K562 (cell line): Measurements from ENCODE around the gene KMT2E. TPM values are rescaled to one million over a fixed set of nuclear protein-coding genes. Genes with fewer than 3 reads are reported as not detected.

Experiments used
- BDP1 ChIP-seq: IDR thresholded peaks from 3 replicates; pipeline ENCODE4 v1.6.1; 2011; ENCODE audit not compliant: insufficient read length, insufficient read depth
- EZH2 ChIP-seq: IDR thresholded peaks from 2 replicates; pipeline ENCODE4 v1.6.1; 2012; ENCODE audit warnings: low read depth, mild to moderate bottlenecking, inconsistent platforms, low read length, borderline replicate concordance
- KAT8 ChIP-seq: fragments of 450-650 bp; IDR thresholded peaks from 2 replicates; pipeline ENCODE4 v1.6.1; 2016; ENCODE audit warnings: low read depth, mild to moderate bottlenecking
- MCM5 ChIP-seq: fragments of 450-650 bp; IDR thresholded peaks from 2 replicates; pipeline ENCODE4 v1.6.1; 2016; ENCODE audit warnings: low read depth
- PCBP1 ChIP-seq: fragments of 200-400 bp; formaldehyde crosslinking; IDR thresholded peaks from 2 replicates; pipeline ENCODE4 v1.6.1; 2018; ENCODE audit warnings: mild to moderate bottlenecking, low read depth, low read length; ENCODE audit not compliant: poor library complexity, severe bottlenecking
- RBBP5 ChIP-seq: fragments of 200-600 bp; sonication (generic); IDR thresholded peaks from 2 replicates; pipeline ENCODE4 v1.6.1; 2012; ENCODE audit warnings: borderline replicate concordance, mild to moderate bottlenecking, low read length, control low read depth, inconsistent platforms; ENCODE audit not compliant: insufficient read depth, poor library complexity, severe bottlenecking
- STAT5A ChIP-seq: IDR thresholded peaks from 2 replicates; pipeline ENCODE4 v1.6.1; 2012; ENCODE audit warnings: low read length, inconsistent platforms, borderline replicate concordance
- XRCC3 ChIP-seq: fragments of 450-650 bp; IDR thresholded peaks from 2 replicates; pipeline ENCODE4 v1.6.1; 2017; ENCODE audit warnings: mild to moderate bottlenecking, moderate library complexity
- ZNF224 ChIP-seq: sonication (generic); formaldehyde crosslinking; IDR thresholded peaks from 2 replicates; pipeline ENCODE4 v1.8.0; 2022; ENCODE audit warnings: mild to moderate bottlenecking, missing genetic modification reagents
- ZNF79 ChIP-seq: fragments of 250-450 bp; sonication (Bioruptor Pico); IDR thresholded peaks from 2 replicates; pipeline ENCODE4 v1.4.0; 2020; ENCODE audit warnings: low read depth, mild to moderate bottlenecking, moderate library complexity
- polyA plus RNA-seq, 8 experiments: library from polyadenylated mRNA; depleted of rRNA in 4 of 8; stranded (reverse) in 5 of 8; unstranded in 3 of 8; fragments of >200 nt; fragmentation: Nextera tagmentation in 2 of 8; fragmentation: Illumina TruSeq in 1 of 8; extraction: Ambion mirVana in 2 of 8; extraction: Trizol in 1 of 8; gene quantifications; 2 replicates each; pipeline versions ENCODE4 v1.2.1 to v1.2.3, GENCODE V29; 2011 to 2014; ENCODE audit warnings: inconsistent platforms in 1 of 8, missing spikeins in 1 of 8
- total RNA-seq, 7 experiments: library from RNA; depleted of rRNA in 6 of 7; stranded (reverse); fragments of >200 nt in 6 of 7; fragmentation: Illumina TruSeq in 2 of 7; extraction: Trizol in 2 of 7; gene quantifications; 2 replicates each; pipeline versions ENCODE4 v1.2.1 to v1.2.3, GENCODE V29; 2011 to 2021; ENCODE audit warnings: low replicate concordance in 1 of 7
- TF ChIP-seq, protein P1 (sequence below): fragments of 250-450 bp; sonication (Bioruptor Pico); IDR thresholded peaks from 2 replicates; pipeline ENCODE4 v1.5.0; 2022; ENCODE audit warnings: mild to moderate bottlenecking
- TF ChIP-seq, protein P2 (sequence below): fragments of 450-650 bp; IDR thresholded peaks from 2 replicates; pipeline ENCODE4 v1.6.1; 2016; ENCODE audit warnings: borderline replicate concordance
- TF ChIP-seq, protein P3 (sequence below): fragments of 250-450 bp; sonication (Bioruptor Pico); IDR thresholded peaks from 2 replicates; pipeline ENCODE4 v1.9.0; 2021; ENCODE audit warnings: mild to moderate bottlenecking, inconsistent platforms
- TF ChIP-seq, protein P4 (sequence below): fragments of 450-650 bp; formaldehyde crosslinking; IDR thresholded peaks from 2 replicates; pipeline ENCODE4 v1.4.0; 2020; ENCODE audit warnings: mild to moderate bottlenecking, moderate library complexity
- TF ChIP-seq, protein P5 (sequence below): sonication (generic); formaldehyde crosslinking; IDR thresholded peaks from 2 replicates; pipeline ENCODE4 v1.8.0; 2022; ENCODE audit warnings: mild to moderate bottlenecking, missing genetic modification reagents

KMT2E gene
- total and polyA plus RNA-seq, 9 of the 15 experiments (the other 6 are each of a cell fraction or from before 2014, with no cell fraction given) = 8.9 to 55.3 (median 38.1) TPM

DNA sequence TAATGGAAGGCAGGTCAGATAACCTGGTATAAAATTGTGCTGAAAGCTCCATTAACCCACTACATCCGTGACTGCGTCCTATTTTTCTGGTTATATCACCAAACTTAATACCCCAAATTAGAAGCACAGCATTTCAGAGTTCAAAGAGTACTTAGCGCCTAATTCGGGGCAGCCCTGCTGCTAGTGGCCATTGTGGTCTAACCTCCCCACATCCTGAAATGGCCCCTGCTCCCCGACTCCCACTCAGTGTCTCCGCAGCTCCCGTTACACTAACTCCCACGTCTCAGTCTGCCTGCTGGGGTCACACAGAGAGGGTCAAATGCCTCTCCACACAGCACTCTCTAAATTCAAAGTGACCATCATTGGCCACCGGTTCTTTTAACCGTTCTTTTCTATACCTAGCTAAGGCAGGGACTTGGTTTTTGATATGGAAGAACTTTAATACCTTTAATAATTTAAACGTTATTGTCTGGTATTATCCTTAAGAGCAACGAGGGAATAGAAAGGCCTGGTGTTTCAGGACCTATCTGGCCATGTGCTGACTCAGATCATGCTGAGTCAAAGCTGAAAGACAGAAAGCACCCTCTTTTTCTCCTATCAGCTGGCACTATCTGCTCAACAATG lies 117.1 kb downstream of the KMT2E start (continued):
- TF ChIP-seq ZNF224 (CRISPR knock-in tag) = no peak
- TF ChIP-seq RBBP5 = no peak
- TF ChIP-seq, protein P1, sequence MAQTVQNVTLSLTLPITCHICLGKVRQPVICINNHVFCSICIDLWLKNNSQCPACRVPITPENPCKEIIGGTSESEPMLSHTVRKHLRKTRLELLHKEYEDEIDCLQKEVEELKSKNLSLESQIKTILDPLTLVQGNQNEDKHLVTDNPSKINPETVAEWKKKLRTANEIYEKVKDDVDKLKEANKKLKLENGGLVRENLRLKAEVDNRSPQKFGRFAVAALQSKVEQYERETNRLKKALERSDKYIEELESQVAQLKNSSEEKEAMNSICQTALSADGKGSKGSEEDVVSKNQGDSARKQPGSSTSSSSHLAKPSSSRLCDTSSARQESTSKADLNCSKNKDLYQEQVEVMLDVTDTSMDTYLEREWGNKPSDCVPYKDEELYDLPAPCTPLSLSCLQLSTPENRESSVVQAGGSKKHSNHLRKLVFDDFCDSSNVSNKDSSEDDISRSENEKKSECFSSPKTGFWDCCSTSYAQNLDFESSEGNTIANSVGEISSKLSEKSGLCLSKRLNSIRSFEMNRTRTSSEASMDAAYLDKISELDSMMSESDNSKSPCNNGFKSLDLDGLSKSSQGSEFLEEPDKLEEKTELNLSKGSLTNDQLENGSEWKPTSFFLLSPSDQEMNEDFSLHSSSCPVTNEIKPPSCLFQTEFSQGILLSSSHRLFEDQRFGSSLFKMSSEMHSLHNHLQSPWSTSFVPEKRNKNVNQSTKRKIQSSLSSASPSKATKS (CRISPR knock-in tag) = no peak
- TF ChIP-seq BDP1 = no peak
- TF ChIP-seq KAT8 = no peak
- TF ChIP-seq, protein P2, sequence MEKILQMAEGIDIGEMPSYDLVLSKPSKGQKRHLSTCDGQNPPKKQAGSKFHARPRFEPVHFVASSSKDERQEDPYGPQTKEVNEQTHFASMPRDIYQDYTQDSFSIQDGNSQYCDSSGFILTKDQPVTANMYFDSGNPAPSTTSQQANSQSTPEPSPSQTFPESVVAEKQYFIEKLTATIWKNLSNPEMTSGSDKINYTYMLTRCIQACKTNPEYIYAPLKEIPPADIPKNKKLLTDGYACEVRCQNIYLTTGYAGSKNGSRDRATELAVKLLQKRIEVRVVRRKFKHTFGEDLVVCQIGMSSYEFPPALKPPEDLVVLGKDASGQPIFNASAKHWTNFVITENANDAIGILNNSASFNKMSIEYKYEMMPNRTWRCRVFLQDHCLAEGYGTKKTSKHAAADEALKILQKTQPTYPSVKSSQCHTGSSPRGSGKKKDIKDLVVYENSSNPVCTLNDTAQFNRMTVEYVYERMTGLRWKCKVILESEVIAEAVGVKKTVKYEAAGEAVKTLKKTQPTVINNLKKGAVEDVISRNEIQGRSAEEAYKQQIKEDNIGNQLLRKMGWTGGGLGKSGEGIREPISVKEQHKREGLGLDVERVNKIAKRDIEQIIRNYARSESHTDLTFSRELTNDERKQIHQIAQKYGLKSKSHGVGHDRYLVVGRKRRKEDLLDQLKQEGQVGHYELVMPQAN = no peak
- no peak for TF ChIP-seq ZNF79
- TF ChIP-seq EZH2 = no peak
- no peak for TF ChIP-seq MCM5
- TF ChIP-seq STAT5A = peak; percentile 12; the same call in 1 of the 2 replicates
- TF ChIP-seq, protein P3, sequence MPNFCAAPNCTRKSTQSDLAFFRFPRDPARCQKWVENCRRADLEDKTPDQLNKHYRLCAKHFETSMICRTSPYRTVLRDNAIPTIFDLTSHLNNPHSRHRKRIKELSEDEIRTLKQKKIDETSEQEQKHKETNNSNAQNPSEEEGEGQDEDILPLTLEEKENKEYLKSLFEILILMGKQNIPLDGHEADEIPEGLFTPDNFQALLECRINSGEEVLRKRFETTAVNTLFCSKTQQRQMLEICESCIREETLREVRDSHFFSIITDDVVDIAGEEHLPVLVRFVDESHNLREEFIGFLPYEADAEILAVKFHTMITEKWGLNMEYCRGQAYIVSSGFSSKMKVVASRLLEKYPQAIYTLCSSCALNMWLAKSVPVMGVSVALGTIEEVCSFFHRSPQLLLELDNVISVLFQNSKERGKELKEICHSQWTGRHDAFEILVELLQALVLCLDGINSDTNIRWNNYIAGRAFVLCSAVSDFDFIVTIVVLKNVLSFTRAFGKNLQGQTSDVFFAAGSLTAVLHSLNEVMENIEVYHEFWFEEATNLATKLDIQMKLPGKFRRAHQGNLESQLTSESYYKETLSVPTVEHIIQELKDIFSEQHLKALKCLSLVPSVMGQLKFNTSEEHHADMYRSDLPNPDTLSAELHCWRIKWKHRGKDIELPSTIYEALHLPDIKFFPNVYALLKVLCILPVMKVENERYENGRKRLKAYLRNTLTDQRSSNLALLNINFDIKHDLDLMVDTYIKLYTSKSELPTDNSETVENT (CRISPR knock-in tag) = no peak
- TF ChIP-seq, protein P4, sequence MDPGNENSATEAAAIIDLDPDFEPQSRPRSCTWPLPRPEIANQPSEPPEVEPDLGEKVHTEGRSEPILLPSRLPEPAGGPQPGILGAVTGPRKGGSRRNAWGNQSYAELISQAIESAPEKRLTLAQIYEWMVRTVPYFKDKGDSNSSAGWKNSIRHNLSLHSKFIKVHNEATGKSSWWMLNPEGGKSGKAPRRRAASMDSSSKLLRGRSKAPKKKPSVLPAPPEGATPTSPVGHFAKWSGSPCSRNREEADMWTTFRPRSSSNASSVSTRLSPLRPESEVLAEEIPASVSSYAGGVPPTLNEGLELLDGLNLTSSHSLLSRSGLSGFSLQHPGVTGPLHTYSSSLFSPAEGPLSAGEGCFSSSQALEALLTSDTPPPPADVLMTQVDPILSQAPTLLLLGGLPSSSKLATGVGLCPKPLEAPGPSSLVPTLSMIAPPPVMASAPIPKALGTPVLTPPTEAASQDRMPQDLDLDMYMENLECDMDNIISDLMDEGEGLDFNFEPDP (CRISPR knock-in tag) = no peak
- TF ChIP-seq, protein P5, sequence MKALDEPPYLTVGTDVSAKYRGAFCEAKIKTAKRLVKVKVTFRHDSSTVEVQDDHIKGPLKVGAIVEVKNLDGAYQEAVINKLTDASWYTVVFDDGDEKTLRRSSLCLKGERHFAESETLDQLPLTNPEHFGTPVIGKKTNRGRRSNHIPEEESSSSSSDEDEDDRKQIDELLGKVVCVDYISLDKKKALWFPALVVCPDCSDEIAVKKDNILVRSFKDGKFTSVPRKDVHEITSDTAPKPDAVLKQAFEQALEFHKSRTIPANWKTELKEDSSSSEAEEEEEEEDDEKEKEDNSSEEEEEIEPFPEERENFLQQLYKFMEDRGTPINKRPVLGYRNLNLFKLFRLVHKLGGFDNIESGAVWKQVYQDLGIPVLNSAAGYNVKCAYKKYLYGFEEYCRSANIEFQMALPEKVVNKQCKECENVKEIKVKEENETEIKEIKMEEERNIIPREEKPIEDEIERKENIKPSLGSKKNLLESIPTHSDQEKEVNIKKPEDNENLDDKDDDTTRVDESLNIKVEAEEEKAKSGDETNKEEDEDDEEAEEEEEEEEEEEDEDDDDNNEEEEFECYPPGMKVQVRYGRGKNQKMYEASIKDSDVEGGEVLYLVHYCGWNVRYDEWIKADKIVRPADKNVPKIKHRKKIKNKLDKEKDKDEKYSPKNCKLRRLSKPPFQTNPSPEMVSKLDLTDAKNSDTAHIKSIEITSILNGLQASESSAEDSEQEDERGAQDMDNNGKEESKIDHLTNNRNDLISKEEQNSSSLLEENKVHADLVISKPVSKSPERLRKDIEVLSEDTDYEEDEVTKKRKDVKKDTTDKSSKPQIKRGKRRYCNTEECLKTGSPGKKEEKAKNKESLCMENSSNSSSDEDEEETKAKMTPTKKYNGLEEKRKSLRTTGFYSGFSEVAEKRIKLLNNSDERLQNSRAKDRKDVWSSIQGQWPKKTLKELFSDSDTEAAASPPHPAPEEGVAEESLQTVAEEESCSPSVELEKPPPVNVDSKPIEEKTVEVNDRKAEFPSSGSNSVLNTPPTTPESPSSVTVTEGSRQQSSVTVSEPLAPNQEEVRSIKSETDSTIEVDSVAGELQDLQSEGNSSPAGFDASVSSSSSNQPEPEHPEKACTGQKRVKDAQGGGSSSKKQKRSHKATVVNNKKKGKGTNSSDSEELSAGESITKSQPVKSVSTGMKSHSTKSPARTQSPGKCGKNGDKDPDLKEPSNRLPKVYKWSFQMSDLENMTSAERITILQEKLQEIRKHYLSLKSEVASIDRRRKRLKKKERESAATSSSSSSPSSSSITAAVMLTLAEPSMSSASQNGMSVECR = no peak
- no peak for TF ChIP-seq PCBP1
- TF ChIP-seq XRCC3 = no peak
